ENCODE measurements around the gene RETREG2. TPM values are rescaled to one million over a fixed set of nuclear protein-coding genes. Genes with fewer than 3 reads are reported as not detected.

Gene RETREG2
- 64.3 TPM for total RNA-seq

GRCh38 chr2:219177552-219178376 lies at the start of gene RETREG2:
TSS of gene RETREG2 (plus strand) at chr2:219178275. CDS start at chr2:219178353, 78 bp downstream.

GRCh38 chr2:219160186-219161017 lies 17.7 kb upstream of the RETREG2 start, which contains the start of gene NHEJ1:
TSS of gene NHEJ1 (minus strand) at chr2:219160815. CDS start at chr2:219158362, 2,453 bp downstream.

GRCh38 chr2:219169930-219170654 lies 8.0 kb upstream of the RETREG2 start, which contains the start of gene SLC23A3:
TSS of gene SLC23A3 (minus strand) at chr2:219170029. CDS start at chr2:219169984, 45 bp downstream.

GRCh38 chr2:219176818-219177551 lies 1.1 kb upstream of the RETREG2 start, which contains the start of gene CNPPD1:
TSS of gene CNPPD1 (minus strand) at chr2:219176925. CDS start at chr2:219176828, 97 bp downstream.

GRCh38 chr2:219206328-219207133 lies 28.5 kb downstream of the RETREG2 start, which contains the start of gene ZFAND2B:
TSS of gene ZFAND2B (plus strand) at chr2:219206782. CDS start at chr2:219206988, 206 bp downstream.

GRCh38 chr2:219218732-219219701 lies 40.9 kb downstream of the RETREG2 start, which contains the start of gene ABCB6:
TSS of gene ABCB6 (minus strand) at chr2:219218958. CDS start at chr2:219218673, 285 bp downstream.

GRCh38 chr2:219229305-219230058 lies 51.4 kb downstream of the RETREG2 start, which contains the start of the genes ANKZF1 and ATG9A:
TSS of gene ANKZF1 (plus strand) at chr2:219229806. CDS start at chr2:219230258, 452 bp downstream.
TSS of gene ATG9A (minus strand) at chr2:219229636. CDS start at chr2:219228024, 1,612 bp downstream.

Other genes with a start within 250 kb of the RETREG2 start
- gene CDK5R2, start 218.6 kb upstream of the RETREG2 start, total RNA-seq = 0.12 TPM
- gene FEV, start 193.1 kb upstream of the RETREG2 start, total RNA-seq = 1.3 TPM
- not detected for gene CRYBA2, start 184.9 kb upstream of the RETREG2 start, total RNA-seq
- gene CFAP65, start 136.8 kb upstream of the RETREG2 start, total RNA-seq = 0.23 TPM
- gene IHH, start 117.4 kb upstream of the RETREG2 start, total RNA-seq = 1.5 TPM
- gene NHEJ1, start 17.5 kb upstream of the RETREG2 start, total RNA-seq = 15.2 TPM
- gene SLC23A3, start 8.2 kb upstream of the RETREG2 start, total RNA-seq = 6.9 TPM
- gene CNPPD1, start 1.4 kb upstream of the RETREG2 start, total RNA-seq = 39.4 TPM
- gene ZFAND2B, start 28.5 kb downstream of the RETREG2 start, total RNA-seq = 27.9 TPM
- 28.1 TPM for gene ABCB6, start 40.7 kb downstream of the RETREG2 start, total RNA-seq
- gene ATG9A, start 51.4 kb downstream of the RETREG2 start, total RNA-seq = 53.7 TPM
- 51.6 TPM for gene ANKZF1, start 51.5 kb downstream of the RETREG2 start, total RNA-seq
- 15.2 TPM for gene GLB1L, start 67.2 kb downstream of the RETREG2 start, total RNA-seq
- gene STK16, start 67.2 kb downstream of the RETREG2 start, total RNA-seq = 24.2 TPM
- not detected for gene TUBA4B, start 75.0 kb downstream of the RETREG2 start, total RNA-seq
- 16.5 TPM for gene TUBA4A, start 75.6 kb downstream of the RETREG2 start, total RNA-seq
- gene DNAJB2, start 101.1 kb downstream of the RETREG2 start, total RNA-seq = 56.4 TPM
- 0.88 TPM for gene PTPRN, start 131.1 kb downstream of the RETREG2 start, total RNA-seq
- not detected for gene RESP18, start 154.5 kb downstream of the RETREG2 start, total RNA-seq
- 64.8 TPM for gene DNPEP, start 209.6 kb downstream of the RETREG2 start, total RNA-seq
- gene DES, start 240.1 kb downstream of the RETREG2 start, total RNA-seq = 582 TPM